ENCODE measurements around the gene MYH10.

The MYH10 gene

GRCh38 chr17:8469964-8470363, 160.6 kb downstream of the MYH10 start:
- TF ChIP-seq, protein P1, sequence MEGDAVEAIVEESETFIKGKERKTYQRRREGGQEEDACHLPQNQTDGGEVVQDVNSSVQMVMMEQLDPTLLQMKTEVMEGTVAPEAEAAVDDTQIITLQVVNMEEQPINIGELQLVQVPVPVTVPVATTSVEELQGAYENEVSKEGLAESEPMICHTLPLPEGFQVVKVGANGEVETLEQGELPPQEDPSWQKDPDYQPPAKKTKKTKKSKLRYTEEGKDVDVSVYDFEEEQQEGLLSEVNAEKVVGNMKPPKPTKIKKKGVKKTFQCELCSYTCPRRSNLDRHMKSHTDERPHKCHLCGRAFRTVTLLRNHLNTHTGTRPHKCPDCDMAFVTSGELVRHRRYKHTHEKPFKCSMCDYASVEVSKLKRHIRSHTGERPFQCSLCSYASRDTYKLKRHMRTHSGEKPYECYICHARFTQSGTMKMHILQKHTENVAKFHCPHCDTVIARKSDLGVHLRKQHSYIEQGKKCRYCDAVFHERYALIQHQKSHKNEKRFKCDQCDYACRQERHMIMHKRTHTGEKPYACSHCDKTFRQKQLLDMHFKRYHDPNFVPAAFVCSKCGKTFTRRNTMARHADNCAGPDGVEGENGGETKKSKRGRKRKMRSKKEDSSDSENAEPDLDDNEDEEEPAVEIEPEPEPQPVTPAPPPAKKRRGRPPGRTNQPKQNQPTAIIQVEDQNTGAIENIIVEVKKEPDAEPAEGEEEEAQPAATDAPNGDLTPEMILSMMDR (IDR thresholded peaks at IDR 0.05; ENCODE audit: low read depth, low read length): no peak
- H3K4me3 ChIP-seq (ENCODE audit: low read depth, low read length): no peak overlapping the region

DNA sequence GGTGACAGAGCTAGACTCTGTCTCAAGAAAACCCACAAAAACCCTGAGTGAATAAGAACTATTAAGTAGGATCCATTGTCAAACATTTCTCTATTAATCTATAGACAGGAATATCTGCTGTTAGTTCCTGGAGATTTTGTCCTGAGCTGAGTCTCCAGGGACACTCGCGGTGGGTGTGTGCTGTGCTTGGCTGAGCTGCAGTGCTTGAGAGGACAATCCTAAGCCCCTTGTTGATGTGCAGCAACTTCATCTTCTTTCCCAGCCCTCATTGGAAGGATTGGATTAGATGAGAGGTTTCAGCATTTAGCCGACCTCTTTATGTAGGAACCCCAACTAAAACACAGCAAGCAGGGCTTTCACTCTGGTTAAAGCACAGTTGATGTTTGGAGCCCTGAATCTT, 161.5 kb downstream of the MYH10 start:
- TF ChIP-seq, protein P1 (IDR thresholded peaks at IDR 0.05; ENCODE audit: low read depth, low read length): no peak
- no peak overlapping the region for H3K4me3 ChIP-seq (ENCODE audit: low read depth, low read length)

DNA sequence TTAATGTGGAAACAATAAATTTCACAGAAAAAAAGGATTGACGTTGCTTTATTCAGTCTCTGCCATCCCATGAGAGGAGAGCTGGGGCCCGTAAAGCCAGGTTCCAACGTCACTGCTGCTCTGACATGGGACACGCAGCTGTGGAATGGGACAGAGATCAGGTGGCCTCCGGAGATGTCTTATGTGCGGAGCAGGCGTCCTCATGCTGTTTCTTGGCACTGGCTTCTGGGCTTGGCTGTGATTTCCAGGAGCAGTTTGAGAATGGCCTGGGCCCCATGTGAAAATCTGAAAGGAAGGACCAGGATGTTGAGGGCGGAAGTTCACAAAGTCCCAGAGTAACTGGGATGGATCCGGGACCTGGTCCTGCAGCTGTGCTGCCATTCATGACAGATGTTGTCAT, 162.4 kb downstream of the MYH10 start:
- TF ChIP-seq, protein P1 (IDR thresholded peaks at IDR 0.05; ENCODE audit: low read depth, low read length): no peak
- H3K4me3 ChIP-seq (ENCODE audit: low read depth, low read length): no peak overlapping the region

- no peak overlapping the region for H3K4me3 ChIP-seq (ENCODE audit: low read depth, low read length)
- TF ChIP-seq, protein P1 (IDR thresholded peaks at IDR 0.05; ENCODE audit: low read depth, low read length): no peak
Measured at GRCh38 chr17:8467527-8467926, 163.0 kb downstream of the MYH10 start.

- TF ChIP-seq, protein P1 (IDR thresholded peaks at IDR 0.05; ENCODE audit: low read depth, low read length): no peak
- no peak overlapping the region for H3K4me3 ChIP-seq (ENCODE audit: low read depth, low read length)
Measured at GRCh38 chr17:8466873-8467272, 163.7 kb downstream of the MYH10 start.

DNA sequence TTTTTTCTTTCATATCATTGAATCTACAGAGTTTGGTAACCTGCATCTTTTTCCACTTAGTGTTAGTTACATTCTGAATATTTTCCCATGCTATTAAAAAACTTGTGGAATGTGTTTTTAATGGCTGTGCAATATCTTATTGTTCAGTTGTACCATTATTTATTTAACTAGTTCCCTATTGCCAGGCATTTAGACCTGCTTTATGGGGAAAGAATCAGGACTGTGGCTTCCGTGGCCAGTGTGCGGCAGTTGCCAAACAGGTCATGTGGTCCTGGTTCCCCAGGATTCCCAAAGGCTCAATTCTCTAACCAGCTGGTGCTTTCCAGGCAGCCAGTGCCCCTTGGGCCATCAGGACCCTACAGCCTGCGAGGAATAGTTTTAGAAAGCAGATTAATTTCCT, 164.1 kb downstream of the MYH10 start:
- no peak overlapping the region for H3K4me3 ChIP-seq (ENCODE audit: low read depth, low read length)
- TF ChIP-seq, protein P1 (IDR thresholded peaks at IDR 0.05; ENCODE audit: low read depth, low read length): no peak

GRCh38 chr17:8465759-8466158, 164.8 kb downstream of the MYH10 start:
- TF ChIP-seq, protein P1 (IDR thresholded peaks at IDR 0.05; ENCODE audit: low read depth, low read length): no peak
- no peak overlapping the region for H3K4me3 ChIP-seq (ENCODE audit: low read depth, low read length)
